HFFc6 (cell line): Measurements from ENCODE around the gene LSP1. TPM values are rescaled to one million over a fixed set of nuclear protein-coding genes. Genes with fewer than 3 reads are reported as not detected.

Experiments
- DNase-seq: peaks from one replicate; pipeline ENCODE4 v3.0.0-alpha.2; 2018
- H3K27ac Mint-ChIP-seq: 2 replicates; pipeline ENCODE4 v1.8.0; 2020; ENCODE audit warnings: mild to moderate bottlenecking, mixed read lengths
- H3K27me3 Mint-ChIP-seq: 2 replicates; pipeline ENCODE4 v1.8.0; 2021; ENCODE audit warnings: mild to moderate bottlenecking, moderate library complexity, mixed read lengths; ENCODE audit not compliant: insufficient read depth
- H3K36me3 Mint-ChIP-seq: 2 replicates; pipeline ENCODE4 v1.8.0; 2021; ENCODE audit warnings: low read depth, mixed read lengths
- H3K4me1 Mint-ChIP-seq: 2 replicates; pipeline ENCODE4 v1.8.0; 2020; ENCODE audit warnings: low read depth, mixed read lengths
- H3K4me3 Mint-ChIP-seq: 2 replicates; pipeline ENCODE4 v1.8.0; 2020; ENCODE audit warnings: mild to moderate bottlenecking, moderate library complexity, mixed read lengths
- H3K9me3 Mint-ChIP-seq: 2 replicates; pipeline ENCODE4 v1.8.0; 2020; ENCODE audit warnings: mild to moderate bottlenecking, mixed read lengths
- total RNA-seq, 6 experiments: library from RNA; stranded (reverse); fragmentation: NEBNext Ultra II Directional; extraction: Animal tissue kit (Norgen Biotek cat#: 25700); gene quantifications; 2 replicates in 1 of 6; 3 replicates in 5 of 6; pipeline ENCODE4 v1.2.3, GENCODE V29; 2021
- TF ChIP-seq, protein P1 (sequence below): fragments of 200-600 bp; sonication (generic); IDR thresholded peaks from 2 replicates; pipeline ENCODE4 v1.5.0; 2021; ENCODE audit warnings: antibody characterized with exemption, mild to moderate bottlenecking

Gene LSP1
- total RNA-seq, 6 experiments from 2014 or later = 0.18 to 2.6 (median 0.27) TPM; not detected in 2

DNA sequence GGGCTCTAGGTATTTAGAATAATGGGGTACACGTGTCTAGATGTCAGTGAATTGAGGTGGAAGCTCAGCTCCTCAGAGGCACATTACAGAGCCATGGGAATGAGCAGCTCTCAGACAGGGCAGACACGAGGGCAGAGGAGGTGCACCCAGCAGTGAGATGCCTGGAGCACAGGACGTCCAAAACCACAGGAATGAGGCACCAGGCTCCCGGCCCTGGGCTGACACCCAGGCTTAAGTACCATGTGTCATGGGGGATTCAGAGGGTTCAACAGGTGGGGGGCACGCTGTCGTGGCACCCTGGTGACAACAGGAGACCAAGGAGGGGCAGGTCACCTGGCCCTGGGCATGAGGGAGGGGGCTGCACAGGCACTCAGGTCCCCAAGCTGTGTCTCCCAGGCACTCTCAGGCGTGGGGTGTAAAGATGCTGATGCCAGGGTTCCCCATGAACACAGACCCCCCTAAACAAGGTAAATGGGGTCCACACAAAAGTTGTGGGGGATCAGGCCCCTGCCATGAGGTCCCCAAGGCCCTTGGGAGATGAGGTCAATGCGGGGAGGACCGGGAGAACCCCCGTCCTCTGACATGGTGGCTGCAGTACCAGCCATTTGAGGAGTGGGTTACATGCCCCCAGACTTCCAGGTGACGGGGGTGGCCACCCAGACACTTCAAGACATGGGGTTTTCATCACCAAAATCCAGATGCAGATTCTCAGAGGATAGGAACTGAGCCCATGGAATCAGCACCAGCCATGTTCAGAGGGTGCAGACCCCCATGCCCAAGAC is 23.7 kb upstream of the LSP1 start:
- peaks cover 17% of the 10 kb centered on the region for H3K4me1 Mint-ChIP-seq

DNA sequence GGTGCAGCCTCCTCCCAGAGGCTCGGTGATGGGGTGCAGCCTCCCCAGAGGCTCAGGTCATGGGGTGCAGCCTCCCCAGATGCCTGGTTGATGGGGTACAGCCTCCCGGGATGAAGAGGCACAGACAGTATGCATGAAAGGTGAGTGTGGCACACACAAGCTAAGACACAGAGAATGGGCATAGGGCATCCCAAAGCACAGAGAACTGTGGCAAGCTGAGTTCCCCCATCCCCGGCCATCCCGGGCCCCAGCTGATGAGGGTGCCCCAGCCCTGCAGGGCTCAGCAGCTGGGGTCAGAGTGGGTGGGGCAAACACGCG is 22.9 kb upstream of the LSP1 start:
- Mint-ChIP-seq H3K27ac (no peak overlapping the region), H3K4me3 (no peak overlapping the region), H3K36me3 (no peaks in the 10 kb centered on the region), H3K27me3 (peaks cover 12% of the 10 kb centered on the region), H3K9me3 (no peaks in the 10 kb centered on the region), H3K4me1 (peaks cover 17% of the 10 kb centered on the region)
- DNase-seq = no peak
- TF ChIP-seq, protein P1, sequence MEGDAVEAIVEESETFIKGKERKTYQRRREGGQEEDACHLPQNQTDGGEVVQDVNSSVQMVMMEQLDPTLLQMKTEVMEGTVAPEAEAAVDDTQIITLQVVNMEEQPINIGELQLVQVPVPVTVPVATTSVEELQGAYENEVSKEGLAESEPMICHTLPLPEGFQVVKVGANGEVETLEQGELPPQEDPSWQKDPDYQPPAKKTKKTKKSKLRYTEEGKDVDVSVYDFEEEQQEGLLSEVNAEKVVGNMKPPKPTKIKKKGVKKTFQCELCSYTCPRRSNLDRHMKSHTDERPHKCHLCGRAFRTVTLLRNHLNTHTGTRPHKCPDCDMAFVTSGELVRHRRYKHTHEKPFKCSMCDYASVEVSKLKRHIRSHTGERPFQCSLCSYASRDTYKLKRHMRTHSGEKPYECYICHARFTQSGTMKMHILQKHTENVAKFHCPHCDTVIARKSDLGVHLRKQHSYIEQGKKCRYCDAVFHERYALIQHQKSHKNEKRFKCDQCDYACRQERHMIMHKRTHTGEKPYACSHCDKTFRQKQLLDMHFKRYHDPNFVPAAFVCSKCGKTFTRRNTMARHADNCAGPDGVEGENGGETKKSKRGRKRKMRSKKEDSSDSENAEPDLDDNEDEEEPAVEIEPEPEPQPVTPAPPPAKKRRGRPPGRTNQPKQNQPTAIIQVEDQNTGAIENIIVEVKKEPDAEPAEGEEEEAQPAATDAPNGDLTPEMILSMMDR = no peak

More for the DNA sequence above, 23.7 kb upstream of the LSP1 start:
- peak overlapping the region; percentile 38; the same call in 1 of the 2 replicates for H3K27ac Mint-ChIP-seq
- peaks cover 12% of the 10 kb centered on the region for H3K27me3 Mint-ChIP-seq
- no peaks in the 10 kb centered on the region for H3K36me3 Mint-ChIP-seq
- H3K4me3 Mint-ChIP-seq = no peak overlapping the region
- TF ChIP-seq, protein P1 = no peak
- H3K9me3 Mint-ChIP-seq = no peaks in the 10 kb centered on the region
- peak; percentile 58 for DNase-seq

DNA sequence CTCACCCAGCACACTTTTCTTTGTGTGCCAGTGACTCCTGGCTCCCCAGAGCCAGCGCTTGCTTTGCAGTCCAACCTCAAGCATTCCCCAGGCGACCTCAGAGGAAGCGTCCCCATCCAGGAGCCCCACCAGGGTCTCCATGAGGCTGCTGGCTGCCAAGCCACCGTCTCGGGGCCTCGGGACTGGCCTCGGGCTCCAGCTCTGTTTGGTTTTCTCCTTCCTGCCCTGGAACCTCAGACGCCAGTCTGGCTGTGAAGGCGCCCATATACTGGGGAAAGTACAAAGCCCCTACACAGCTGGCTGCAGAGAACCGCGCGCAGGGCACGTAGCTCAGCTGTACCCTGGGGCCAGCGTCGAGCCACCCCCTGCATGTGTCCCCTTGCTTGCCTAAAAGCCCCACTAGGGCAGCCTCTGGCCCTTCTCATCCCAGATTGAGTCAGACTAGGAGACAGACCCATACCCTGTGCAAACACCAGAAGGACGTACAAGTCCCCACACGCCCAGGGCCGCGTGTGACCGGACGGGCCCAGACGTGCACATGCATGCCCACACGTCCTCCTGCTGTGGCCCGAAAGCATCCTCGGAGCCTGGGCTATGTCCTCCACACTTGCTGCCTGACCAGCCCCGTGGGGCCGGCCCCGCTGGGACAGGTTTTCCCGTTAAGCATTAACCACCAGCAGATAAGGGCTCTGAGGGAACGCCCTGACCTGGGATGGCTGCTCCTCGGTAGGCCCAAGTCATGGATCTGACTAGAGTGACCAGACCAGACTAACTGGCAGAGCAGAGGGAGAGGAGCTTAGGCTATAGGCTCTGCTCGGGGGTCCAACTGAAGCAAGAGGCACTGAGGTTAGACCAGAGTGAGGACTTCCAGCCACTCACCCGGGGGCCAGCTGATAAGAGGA is 22.3 kb upstream of the LSP1 start:
- no peaks in the 10 kb centered on the region for H3K36me3 Mint-ChIP-seq
- H3K4me1 Mint-ChIP-seq = peaks cover 17% of the 10 kb centered on the region
- peaks cover 14% of the 10 kb centered on the region for H3K27me3 Mint-ChIP-seq
- H3K4me3 Mint-ChIP-seq = no peak overlapping the region
- H3K27ac Mint-ChIP-seq = no peak overlapping the region
- DNase-seq = no peak
- TF ChIP-seq, protein P1 = no peak
- no peaks in the 10 kb centered on the region for H3K9me3 Mint-ChIP-seq

DNA sequence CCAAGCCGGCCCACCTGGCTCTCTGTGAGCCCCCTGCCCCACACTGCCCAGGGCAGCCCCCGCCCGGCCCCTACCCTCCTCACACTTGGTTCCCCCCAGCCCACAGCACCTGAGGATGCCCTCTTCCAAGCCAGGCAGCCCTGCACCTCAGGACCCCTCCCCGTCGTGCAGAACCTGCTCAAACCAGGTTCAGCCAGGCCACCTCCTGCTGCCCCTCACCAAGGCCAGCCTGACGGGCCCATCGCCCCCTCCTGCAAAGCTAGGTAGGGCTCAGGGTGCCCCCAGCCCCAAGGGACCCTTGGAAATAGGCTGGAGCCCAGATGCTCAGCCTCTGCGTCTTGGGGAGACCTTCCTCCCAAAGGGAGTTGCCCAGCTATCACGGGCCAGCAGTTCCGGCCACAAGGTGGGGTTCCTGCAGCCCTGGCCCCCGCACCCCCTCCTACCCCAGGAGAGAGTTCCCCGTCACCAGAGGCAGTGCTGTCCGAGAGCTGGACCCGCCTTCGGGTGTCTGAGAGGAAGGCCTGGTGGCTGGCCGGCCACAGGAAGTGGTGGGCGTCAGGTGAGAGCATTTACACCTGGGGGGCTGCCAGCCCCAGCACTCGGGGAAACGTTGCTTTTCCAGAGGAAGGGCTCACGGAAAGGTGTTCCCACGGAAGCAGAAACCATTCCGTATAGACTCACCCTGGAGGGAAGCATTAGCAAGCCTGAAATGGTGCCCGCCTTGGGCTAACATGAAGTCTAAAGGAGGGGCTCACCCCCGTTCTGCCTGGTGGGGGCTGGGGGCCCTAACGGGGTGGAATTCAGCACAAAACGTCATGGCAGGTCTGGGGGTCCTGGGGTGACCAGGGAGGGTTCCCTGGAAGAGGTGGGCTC is 21.3 kb upstream of the LSP1 start:
- H3K9me3 Mint-ChIP-seq = no peaks in the 10 kb centered on the region
- peaks cover 14% of the 10 kb centered on the region for H3K27me3 Mint-ChIP-seq
- no peaks in the 10 kb centered on the region for H3K36me3 Mint-ChIP-seq
- H3K4me1 Mint-ChIP-seq = peaks cover 17% of the 10 kb centered on the region
- no peak overlapping the region for H3K27ac Mint-ChIP-seq
- TF ChIP-seq, protein P1 = no peak
- no peak for DNase-seq
- no peak overlapping the region for H3K4me3 Mint-ChIP-seq

DNA sequence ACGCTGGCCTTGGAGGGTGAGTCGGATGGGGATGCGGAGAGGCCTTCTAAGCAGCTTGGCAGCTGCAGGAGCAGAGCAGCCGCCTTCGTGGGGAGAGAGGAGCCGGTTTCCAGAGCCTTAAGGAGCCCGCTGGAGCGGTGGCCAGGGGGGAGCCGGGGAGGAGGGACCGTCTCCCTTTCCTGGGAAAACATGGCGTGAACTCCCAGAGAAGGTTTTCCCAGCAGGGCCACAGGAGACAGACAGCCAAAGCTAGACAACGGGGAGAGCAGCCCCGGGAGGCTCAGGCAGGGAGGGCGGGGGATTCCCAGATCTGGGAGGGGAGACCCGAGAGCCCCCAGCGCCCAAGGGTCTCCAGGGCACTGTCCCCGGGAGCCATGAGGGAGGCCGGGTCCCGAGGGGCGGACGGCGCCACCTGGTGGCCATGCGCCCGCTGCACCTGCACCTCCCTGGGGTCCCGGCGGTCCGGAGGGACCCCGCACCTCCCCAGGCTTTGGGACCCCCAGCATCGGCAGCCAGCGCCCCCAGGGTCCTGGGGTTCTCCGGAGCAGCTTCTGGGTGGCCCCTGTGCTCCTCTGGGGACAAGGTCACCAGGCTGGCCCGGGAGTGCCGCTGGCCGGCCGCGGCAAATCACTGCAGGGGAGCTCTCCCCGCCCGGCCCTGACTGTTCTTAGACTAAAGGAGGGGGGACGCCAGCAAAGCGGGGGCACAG is 20.5 kb upstream of the LSP1 start:
- no peak overlapping the region for H3K27ac Mint-ChIP-seq
- H3K4me3 Mint-ChIP-seq = no peak overlapping the region
- peaks cover 13% of the 10 kb centered on the region for H3K4me1 Mint-ChIP-seq
- H3K9me3 Mint-ChIP-seq = no peaks in the 10 kb centered on the region
- TF ChIP-seq, protein P1 = peak; percentile 99
- no peaks in the 10 kb centered on the region for H3K36me3 Mint-ChIP-seq
- DNase-seq = no peak
- H3K27me3 Mint-ChIP-seq = peaks cover 12% of the 10 kb centered on the region
